ENCODE results near the gene NIPBL. TPM values are rescaled to one million over a fixed set of nuclear protein-coding genes. Genes with fewer than 3 reads are reported as not detected.
"Not testable (repeated sequence)": the region's sequence is repeated elsewhere in the genome, so short reads cannot be mapped to it uniquely, and the experiment has no call there.

NIPBL gene
- total RNA-seq, 1 donor from 2014 or later: 67.3 TPM

DNA sequence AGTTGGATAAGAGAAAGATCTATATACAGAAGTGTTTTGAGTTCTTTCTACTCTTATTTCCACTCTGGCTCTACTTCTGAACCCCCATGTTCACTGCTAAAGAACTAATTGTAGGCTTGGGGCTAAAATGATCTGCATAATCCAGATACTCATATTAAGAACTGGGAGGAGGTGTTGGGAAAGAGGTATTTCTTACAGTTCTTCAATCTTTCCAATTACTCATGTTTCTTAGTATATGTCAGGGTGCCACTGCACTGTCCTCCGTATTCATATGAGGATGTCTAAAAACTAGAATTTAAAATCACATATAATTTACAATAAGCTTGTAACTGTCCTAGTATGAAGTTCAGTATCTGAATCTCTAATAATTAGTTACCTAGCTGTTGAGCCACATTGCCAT is 12.7 kb downstream of the NIPBL start:
- ATAC-seq (no peak), DNase-seq (no peak)
- Histone ChIP-seq H3K4me1 (peaks cover 30% of the 10 kb centered on the region), H3K27ac (no peak overlapping the region), H3K9me3 (no peaks in the 10 kb centered on the region), H3K36me3 (peaks cover 8% of the 10 kb centered on the region), H3K27me3 (ENCODE audit: low read depth) (no peaks in the 10 kb centered on the region), H3K4me3 (no peak overlapping the region)
- intact Hi-C loops (cut with DNase I): no loop called here
- TF ChIP-seq, protein P1, sequence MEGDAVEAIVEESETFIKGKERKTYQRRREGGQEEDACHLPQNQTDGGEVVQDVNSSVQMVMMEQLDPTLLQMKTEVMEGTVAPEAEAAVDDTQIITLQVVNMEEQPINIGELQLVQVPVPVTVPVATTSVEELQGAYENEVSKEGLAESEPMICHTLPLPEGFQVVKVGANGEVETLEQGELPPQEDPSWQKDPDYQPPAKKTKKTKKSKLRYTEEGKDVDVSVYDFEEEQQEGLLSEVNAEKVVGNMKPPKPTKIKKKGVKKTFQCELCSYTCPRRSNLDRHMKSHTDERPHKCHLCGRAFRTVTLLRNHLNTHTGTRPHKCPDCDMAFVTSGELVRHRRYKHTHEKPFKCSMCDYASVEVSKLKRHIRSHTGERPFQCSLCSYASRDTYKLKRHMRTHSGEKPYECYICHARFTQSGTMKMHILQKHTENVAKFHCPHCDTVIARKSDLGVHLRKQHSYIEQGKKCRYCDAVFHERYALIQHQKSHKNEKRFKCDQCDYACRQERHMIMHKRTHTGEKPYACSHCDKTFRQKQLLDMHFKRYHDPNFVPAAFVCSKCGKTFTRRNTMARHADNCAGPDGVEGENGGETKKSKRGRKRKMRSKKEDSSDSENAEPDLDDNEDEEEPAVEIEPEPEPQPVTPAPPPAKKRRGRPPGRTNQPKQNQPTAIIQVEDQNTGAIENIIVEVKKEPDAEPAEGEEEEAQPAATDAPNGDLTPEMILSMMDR (IDR thresholded peaks at IDR 0.05): no peak

DNA sequence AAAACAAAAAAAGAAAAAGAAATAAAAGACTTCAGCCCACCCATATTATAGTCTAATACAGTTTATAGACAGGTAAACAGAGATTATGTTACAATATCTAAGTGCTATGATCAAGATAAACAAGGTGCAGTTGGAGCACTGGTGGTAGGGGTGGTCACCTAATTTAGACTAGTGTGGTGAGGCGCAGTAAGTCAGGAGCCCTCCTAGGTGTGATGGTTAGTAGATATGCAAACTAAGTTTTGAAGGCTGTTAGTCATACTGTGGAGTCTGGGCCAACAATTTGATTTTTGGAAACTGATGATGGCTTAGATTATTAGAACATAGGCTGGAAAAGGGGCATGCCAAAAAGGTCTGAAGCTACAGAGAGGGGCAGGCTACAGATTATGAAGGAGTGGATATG is 14.7 kb downstream of the NIPBL start:
- TF ChIP-seq, protein P1 (IDR thresholded peaks at IDR 0.05): no peak
- Histone ChIP-seq H3K27ac (no peak overlapping the region), H3K9me3 (no peaks in the 10 kb centered on the region), H3K4me3 (no peak overlapping the region), H3K36me3 (no peaks in the 10 kb centered on the region), H3K27me3 (ENCODE audit: low read depth) (no peaks in the 10 kb centered on the region), H3K4me1 (peaks cover 27% of the 10 kb centered on the region)
- intact Hi-C loops (cut with DNase I): no loop called here
- DNase-seq (no peak), ATAC-seq (no peak)

DNA sequence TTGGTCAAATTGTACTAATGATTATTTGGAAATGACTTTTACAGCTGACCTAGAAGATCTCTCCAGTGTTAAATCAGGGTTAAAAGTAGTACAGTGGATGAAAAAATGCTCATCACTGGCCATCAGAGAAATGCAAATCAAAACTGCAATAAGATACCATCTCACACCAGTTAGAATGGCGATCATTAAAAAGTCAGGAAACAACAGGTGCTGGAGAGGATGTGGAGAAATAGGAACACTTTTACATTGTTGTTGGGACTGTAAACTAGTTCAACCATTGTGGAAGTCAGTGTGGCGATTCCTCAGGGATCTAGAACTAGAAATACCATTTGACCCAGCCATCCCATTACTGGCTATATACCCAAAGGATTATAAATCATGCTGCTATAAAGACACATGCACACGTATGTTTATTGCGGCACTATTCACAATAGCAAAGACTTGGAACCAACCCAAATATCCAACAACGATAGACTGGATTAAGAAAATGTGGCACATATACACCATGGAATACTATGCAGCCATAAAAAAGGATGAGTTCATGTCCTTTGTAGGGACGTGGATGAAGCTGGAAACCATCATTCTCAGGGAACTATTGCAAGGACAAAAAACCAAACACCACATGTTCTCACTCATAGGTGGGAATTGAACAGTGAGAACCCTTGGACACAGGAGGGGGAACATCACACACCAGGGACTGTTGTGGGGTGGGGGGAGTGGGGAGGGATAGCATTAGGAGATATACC is 15.7 kb downstream of the NIPBL start:
- H3K9me3 ChIP-seq; ATAC-seq; intact Hi-C loops (cut with DNase I); H3K27me3 ChIP-seq (ENCODE audit: low read depth); H3K4me3 ChIP-seq; DNase-seq; H3K36me3 ChIP-seq; H3K27ac ChIP-seq: not testable (repeated sequence)
- peaks cover 20% of the 10 kb centered on the region for H3K4me1 ChIP-seq

DNA sequence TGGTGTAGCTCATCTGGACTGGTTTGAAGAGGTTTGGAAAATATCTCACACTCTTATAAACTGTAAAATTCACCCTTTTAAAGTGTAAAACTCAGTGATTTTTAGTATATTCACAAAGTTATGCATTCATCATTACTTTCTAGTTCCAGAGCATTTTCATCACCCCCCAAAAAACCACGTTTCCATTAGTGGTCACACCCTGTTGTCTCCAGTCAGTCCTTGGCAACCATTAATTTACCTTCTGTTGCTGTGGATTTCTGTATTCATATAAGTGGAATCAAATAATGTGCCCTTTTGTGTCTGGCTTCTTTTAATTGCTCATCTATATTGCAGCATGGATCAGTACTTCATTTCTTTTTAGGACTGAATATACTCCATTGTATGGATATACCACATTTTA is 18.4 kb downstream of the NIPBL start:
- Histone ChIP-seq H3K9me3 (no peaks in the 10 kb centered on the region), H3K36me3 (no peaks in the 10 kb centered on the region), H3K4me3 (no peak overlapping the region), H3K27ac (no peak overlapping the region), H3K4me1 (peaks cover 25% of the 10 kb centered on the region), H3K27me3 (ENCODE audit: low read depth) (no peaks in the 10 kb centered on the region)
- intact Hi-C loops (cut with DNase I): no loop called here
- TF ChIP-seq, protein P1 (IDR thresholded peaks at IDR 0.05): no peak
- no peak for ATAC-seq
- DNase-seq: no peak

DNA sequence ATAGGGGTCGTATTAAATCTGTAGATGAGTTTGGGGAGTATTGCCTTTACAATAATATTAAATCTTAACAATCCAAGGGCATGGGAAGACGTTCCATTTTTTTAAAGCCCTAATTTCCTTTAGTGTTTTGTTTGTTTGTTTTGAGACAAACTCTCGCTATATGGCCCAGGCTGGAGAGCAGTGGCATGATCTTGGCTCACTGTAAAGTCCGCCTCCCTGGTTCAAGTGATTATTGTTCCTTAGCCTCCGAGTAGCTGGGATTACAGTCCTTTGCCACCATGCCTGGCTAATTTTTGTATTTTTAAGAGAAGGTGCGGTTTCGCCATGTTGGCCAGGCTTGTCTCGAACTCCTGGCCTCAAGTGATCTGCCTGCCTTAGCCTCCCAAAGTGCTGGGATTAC is 19.9 kb downstream of the NIPBL start:
- H3K4me3 ChIP-seq: no peak overlapping the region
- no peaks in the 10 kb centered on the region for H3K27me3 ChIP-seq (ENCODE audit: low read depth)
- ATAC-seq (no peak), DNase-seq (no peak)
- H3K9me3 ChIP-seq: no peaks in the 10 kb centered on the region
- intact Hi-C loops (cut with DNase I): no loop called here
- no peaks in the 10 kb centered on the region for H3K36me3 ChIP-seq
- peaks cover 29% of the 10 kb centered on the region for H3K4me1 ChIP-seq
- TF ChIP-seq, protein P1 (IDR thresholded peaks at IDR 0.05): no peak
- H3K27ac ChIP-seq: no peak overlapping the region

DNA sequence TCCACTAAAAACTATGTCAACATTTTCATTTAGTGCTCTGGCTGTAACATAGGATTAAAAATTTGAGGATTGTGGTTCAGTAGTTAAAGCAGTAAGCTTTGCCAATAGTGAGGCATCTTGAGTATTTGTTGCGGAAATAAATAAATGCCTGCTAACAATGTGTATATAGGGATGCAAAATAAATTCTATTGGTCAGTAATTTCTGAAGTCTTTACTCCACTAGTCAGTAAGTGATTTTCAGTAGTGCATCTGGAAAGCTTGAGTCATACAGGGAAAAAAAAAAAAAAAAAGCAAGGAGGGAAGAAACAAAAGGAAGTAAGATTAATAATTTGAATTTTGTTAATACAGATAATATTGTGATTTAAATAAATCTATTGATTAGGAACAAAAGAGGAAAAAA is 21.0 kb downstream of the NIPBL start:
- intact Hi-C loops (cut with DNase I): no loop called here

More for the DNA sequence above, 21.0 kb downstream of the NIPBL start:
- ATAC-seq (peak in 1 of 2 donors; percentile 45), DNase-seq (no peak)
- H3K4me1 ChIP-seq: peaks cover 29% of the 10 kb centered on the region
- H3K27ac ChIP-seq: no peak overlapping the region
- H3K27me3 ChIP-seq (ENCODE audit: low read depth): no peaks in the 10 kb centered on the region
- TF ChIP-seq, protein P1 (IDR thresholded peaks at IDR 0.05): no peak
- H3K4me3 ChIP-seq: no peak overlapping the region
- no peaks in the 10 kb centered on the region for H3K9me3 ChIP-seq
- H3K36me3 ChIP-seq: no peaks in the 10 kb centered on the region

Measured in lower lobe of right lung (tissue), 2 donors.